Common myeloid progenitor, CD34-positive (primary cell): ENCODE data around the gene PRDM15.

ENCODE experiments used
- CTCF ChIA-PET: fragments of 350-600 bp; sonication (Branson Sonifier 250); formaldehyde crosslinking; loops from one replicate; lab custom pipeline; 2021; ENCODE audit warnings: antibody characterized with exemption; lab: Charles Lee
- POLR2A ChIA-PET: fragments of 350-600 bp; sonication (Branson Sonifier 250); formaldehyde crosslinking; loops from one replicate; lab custom pipeline; 2021; ENCODE audit warnings: antibody characterized with exemption; lab: Charles Lee
- DNase-seq, 3 donors: peaks; one replicate each; pipeline versions ENCODE4 v3.0.0 to v3.0.0-alpha.2; 2013
- H3K27ac ChIP-seq, 2 experiments: 1 replicate in 1 of 2; 2 replicates in 1 of 2; pipeline ENCODE4 v1.7.0; 2013; ENCODE audit warnings: inconsistent platforms in 2 of 2, low read length in 2 of 2, mild to moderate bottlenecking in 2 of 2, low read depth in 1 of 2, moderate library complexity in 1 of 2; ENCODE audit not compliant: severe bottlenecking in 2 of 2, insufficient read depth in 1 of 2, poor library complexity in 1 of 2
- H3K27me3 ChIP-seq, 5 experiments: replicated peaks in 2 of 5; 1 replicate in 3 of 5; 2 replicates in 2 of 5; pipeline versions ENCODE4 v1.6.1 to v1.7.0; 2013; ENCODE audit warnings: low read length in 4 of 5, mild to moderate bottlenecking in 2 of 5, moderate library complexity in 2 of 5, inconsistent platforms in 1 of 5; ENCODE audit not compliant: insufficient read depth in 5 of 5, control insufficient read depth in 4 of 5
- H3K36me3 ChIP-seq, 4 experiments: 1 replicate in 2 of 4; 2 replicates in 2 of 4; pipeline versions ENCODE4 v1.6.1 to v1.7.0; 2013; ENCODE audit warnings: low read length in 3 of 4, control low read depth in 1 of 4, mild to moderate bottlenecking in 1 of 4; ENCODE audit not compliant: control insufficient read depth in 4 of 4, insufficient read depth in 4 of 4
- H3K4me1 ChIP-seq, 4 experiments: 1 replicate in 3 of 4; 2 replicates in 1 of 4; pipeline versions ENCODE4 v1.6.1 to v1.7.1; 2013; ENCODE audit warnings: low read length in 3 of 4, mild to moderate bottlenecking in 3 of 4, control low read depth in 1 of 4, inconsistent platforms in 1 of 4, moderate library complexity in 1 of 4; ENCODE audit not compliant: control insufficient read depth in 4 of 4, insufficient read depth in 4 of 4; ENCODE audit errors: control extremely low read depth in 1 of 4
- H3K4me3 ChIP-seq, 7 experiments: 1 replicate in 4 of 7; 2 replicates in 3 of 7; pipeline versions ENCODE4 v1.5.1 to v1.7.0; 2013; ENCODE audit warnings: mild to moderate bottlenecking in 7 of 7, low read length in 6 of 7, moderate library complexity in 6 of 7, inconsistent platforms in 2 of 7, low read depth in 2 of 7, control low read depth in 1 of 7; ENCODE audit not compliant: insufficient read depth in 4 of 7, control insufficient read depth in 1 of 7; ENCODE audit errors: extremely low read depth in 1 of 7
- H3K9me3 ChIP-seq, 5 experiments: 1 replicate in 4 of 5; 2 replicates in 1 of 5; pipeline versions ENCODE4 v1.6.1 to v1.7.1; 2013; ENCODE audit warnings: low read length in 4 of 5, mild to moderate bottlenecking in 2 of 5, inconsistent platforms in 1 of 5, low read depth in 1 of 5, moderate library complexity in 1 of 5; ENCODE audit not compliant: control insufficient read depth in 4 of 5, insufficient read depth in 2 of 5; ENCODE audit errors: control extremely low read depth in 1 of 5
- WGBS: methylation state at CpG from one replicate; pipeline ENCODE4 v1.1.5; 2013; ENCODE audit not compliant: insufficient coverage; 5-methylcytosine and 5-hydroxymethylcytosine counted together

Gene PRDM15

GRCh38 chr21:41890355-41890754 is 11.2 kb upstream of the PRDM15 start:
- no CpG with 5 or more reads among the region's 6 CpGs for WGBS
- ChIA-PET CTCF (interaction anchor here (1.2 kb wide), 1 partner anchor 12 kb away, joined by 3 read pairs; no protein-coding TSS in a partner anchor), POLR2A (no interaction called here)
- H3K27ac ChIP-seq: no peak overlapping the region
- no peak for DNase-seq
- H3K36me3 ChIP-seq: peaks cover 11 to 56% (median 20%) of the 10 kb centered on the region in 4 experiments
- no peaks in the 10 kb centered on the region for H3K9me3 ChIP-seq
- no peaks in the 10 kb centered on the region for H3K27me3 ChIP-seq
- H3K4me1 ChIP-seq: peaks cover 17 to 28% (median 25%) of the 10 kb centered on the region in 4 experiments
- no peak overlapping the region for H3K4me3 ChIP-seq

- Histone ChIP-seq H3K27ac (no peak overlapping the region), H3K27me3 (no peaks in the 10 kb centered on the region), H3K36me3 (peaks cover 11 to 44% (median 20%) of the 10 kb centered on the region in 4 experiments), H3K4me1 (peaks cover 8 to 28% (median 21%) of the 10 kb centered on the region in 4 experiments), H3K9me3 (no peaks in the 10 kb centered on the region), H3K4me3 (no peak overlapping the region)
- ChIA-PET CTCF (interaction anchor here (1.3 to 1.5 kb wide), 2 partner anchors 14 to 229 kb away, joined by 5 to 6 read pairs; no protein-coding TSS in a partner anchor), POLR2A (no interaction called here)
- WGBS: 95% methylated on average over 12 of the region's 13 CpGs
- DNase-seq: no peak
Measured at GRCh38 chr21:41888749-41889376, 9.7 kb upstream of the PRDM15 start.

- Histone ChIP-seq H3K27me3 (no peaks in the 10 kb centered on the region), H3K9me3 (no peaks in the 10 kb centered on the region), H3K27ac (no peak overlapping the region), H3K4me3 (no peak overlapping the region), H3K36me3 (peaks cover 11 to 40% (median 20%) of the 10 kb centered on the region in 4 experiments), H3K4me1 (peaks cover 8 to 30% (median 22%) of the 10 kb centered on the region in 4 experiments)
- 100% methylated on average over 3 of the region's 5 CpGs for WGBS
- DNase-seq: no peak
- ChIA-PET CTCF (interaction anchor here (1.5 kb wide), 1 partner anchor 16 kb away, joined by 5 read pairs; no protein-coding TSS in a partner anchor), POLR2A (no interaction called here)
Measured at GRCh38 chr21:41887667-41888066, 8.5 kb upstream of the PRDM15 start.

GRCh38 chr21:41886328-41886727 is 7.2 kb upstream of the PRDM15 start:
- CTCF ChIA-PET: interaction anchor here (0.6 to 3.2 kb wide), 6 partner anchors 9 to 230 kb away, joined by 3 to 16 read pairs (median 4); no protein-coding TSS in a partner anchor
- 89% methylated on average over 4 of the region's 7 CpGs for WGBS
- Histone ChIP-seq H3K27me3 (no peaks in the 10 kb centered on the region), H3K4me3 (no peak overlapping the region), H3K9me3 (no peaks in the 10 kb centered on the region), H3K27ac (no peak overlapping the region), H3K4me1 (peaks cover 8 to 30% (median 22%) of the 10 kb centered on the region in 4 experiments), H3K36me3 (peaks cover 10 to 27% (median 17%) of the 10 kb centered on the region in 4 experiments)
- no peak for DNase-seq
- POLR2A ChIA-PET: interaction anchor here (0.6 to 1.5 kb wide), 2 partner anchors 9 to 123 kb away, joined by 3 to 5 read pairs; no protein-coding TSS in a partner anchor

- H3K4me3 ChIP-seq: no peak overlapping the region
- ChIA-PET POLR2A (interaction anchor here (0.6 to 1.5 kb wide), 2 partner anchors 10 to 124 kb away, joined by 3 to 5 read pairs; no protein-coding TSS in a partner anchor), CTCF (interaction anchor here (0.6 to 3.2 kb wide), 6 partner anchors 10 to 231 kb away, joined by 3 to 16 read pairs (median 4); no protein-coding TSS in a partner anchor)
- H3K36me3 ChIP-seq: peaks cover 6 to 20% (median 14%) of the 10 kb centered on the region in 4 experiments
- H3K27ac ChIP-seq: peak overlapping the region; percentile 18 to 33
- no peaks in the 10 kb centered on the region for H3K9me3 ChIP-seq
- H3K27me3 ChIP-seq: no peaks in the 10 kb centered on the region
- peaks cover 8 to 32% (median 22%) of the 10 kb centered on the region in 4 experiments for H3K4me1 ChIP-seq
- peak; percentile 36 to 86 (median 75) for DNase-seq
- WGBS: 9% methylated on average over 21 of the region's 22 CpGs
Measured at GRCh38 chr21:41885341-41886024, 6.3 kb upstream of the PRDM15 start.

GRCh38 chr21:41884501-41885030 is 5.4 kb upstream of the PRDM15 start:
- Histone ChIP-seq H3K4me3 (no peak overlapping the region), H3K4me1 (peaks cover 14 to 41% (median 28%) of the 10 kb centered on the region in 4 experiments), H3K27me3 (no peaks in the 10 kb centered on the region), H3K36me3 (peaks cover 6 to 19% (median 13%) of the 10 kb centered on the region in 4 experiments), H3K27ac (no peak overlapping the region), H3K9me3 (no peaks in the 10 kb centered on the region)
- DNase-seq: no peak
- CTCF ChIA-PET: interaction anchor here (0.7 to 3.2 kb wide), 6 partner anchors 11 to 68 kb away, joined by 3 to 16 read pairs (median 6); no protein-coding TSS in a partner anchor
- over 99% methylated on average over 18 of the region's 19 CpGs for WGBS
- POLR2A ChIA-PET: interaction anchor here (1.5 kb wide), 1 partner anchor 11 kb away, joined by 5 read pairs; no protein-coding TSS in a partner anchor
